Bronchial epithelial cell (primary cell): ENCODE measurements around the gene NFILZ. TPM values are rescaled to one million over a fixed set of nuclear protein-coding genes. Genes with fewer than 3 reads are reported as not detected.
"Not testable (repeated sequence)": the region's sequence is repeated elsewhere in the genome, so short reads cannot be mapped to it uniquely, and the experiment has no call there.

Experiments used
- DNase-seq: peaks from one replicate; pipeline ENCODE4 v3.0.0-alpha.2; 2010; ENCODE audit warnings: low read depth
- FAIRE-seq: peaks from 2 replicates; lab custom pipeline; 2011; peaks lifted over from hg19 to GRCh38; lab: Jason Lieb, UNC
- H3K27me3 ChIP-seq: 2 replicates; pipeline ENCODE4 v1.5.1; 2011; ENCODE audit warnings: low read length; ENCODE audit not compliant: control insufficient read depth, insufficient read depth
- H3K36me3 ChIP-seq: 2 replicates; pipeline ENCODE4 v1.5.1; 2011; ENCODE audit warnings: low read length; ENCODE audit not compliant: control insufficient read depth, insufficient read depth
- H3K4me3 ChIP-seq: 2 replicates; pipeline ENCODE4 v1.5.1; 2011; ENCODE audit warnings: mild to moderate bottlenecking, low read depth, low read length, control low read depth
- CTCF ChIP-seq: IDR thresholded peaks from 2 replicates; pipeline ENCODE4 v1.5.1; 2011; ENCODE audit warnings: mild to moderate bottlenecking, moderate library complexity, low read length, control low read depth, inconsistent platforms; ENCODE audit not compliant: insufficient read depth, severe bottlenecking
- total RNA-seq: library from RNA; depleted of rRNA; stranded (reverse); fragments of >200 nt; gene quantifications from 2 replicates; pipeline ENCODE4 v1.2.1, GENCODE V29; 2014

Gene NFILZ
- total RNA-seq, 1 donor from 2014 or later = not detected

- Histone ChIP-seq H3K36me3 (no peaks in the 10 kb centered on the region), H3K4me3 (no peak overlapping the region), H3K27me3 (no peaks in the 10 kb centered on the region)
- TF ChIP-seq CTCF = no peak
- DNase-seq (no peak), FAIRE-seq (no peak)
Observed at GRCh38 chr19:8618751-8619150, 11.7 kb upstream of the NFILZ start.

- not testable (repeated sequence) for H3K36me3 ChIP-seq, DNase-seq, H3K27me3 ChIP-seq, FAIRE-seq, H3K4me3 ChIP-seq
Observed at GRCh38 chr19:8622886-8623285, 7.5 kb upstream of the NFILZ start.

- Histone ChIP-seq H3K4me3 (no peak overlapping the region), H3K36me3 (no peaks in the 10 kb centered on the region), H3K27me3 (no peaks in the 10 kb centered on the region)
- TF ChIP-seq CTCF = no peak
- FAIRE-seq = no peak
- DNase-seq = no peak
Observed at GRCh38 chr19:8626842-8627241, 3.6 kb upstream of the NFILZ start.

GRCh38 chr19:8629184-8629583 lies 1.2 kb upstream of the NFILZ start:
- H3K36me3 ChIP-seq = no peaks in the 10 kb centered on the region
- H3K4me3 ChIP-seq = no peak overlapping the region
- no peaks in the 10 kb centered on the region for H3K27me3 ChIP-seq
- no peak for FAIRE-seq
- no peak for TF ChIP-seq CTCF
- no peak for DNase-seq

GRCh38 chr19:8630796-8631424 lies 477 bp downstream of the NFILZ start:
- DNase-seq = no peak
- Histone ChIP-seq H3K4me3 (no peak overlapping the region), H3K36me3 (no peaks in the 10 kb centered on the region), H3K27me3 (no peaks in the 10 kb centered on the region)
- no peak for TF ChIP-seq CTCF
- no peak for FAIRE-seq

GRCh38 chr19:8631425-8631819 lies 989 bp downstream of the NFILZ start:
- no peak for FAIRE-seq
- DNase-seq = no peak

More at GRCh38 chr19:8631425-8631819, 989 bp downstream of the NFILZ start:
- Histone ChIP-seq H3K27me3 (no peaks in the 10 kb centered on the region), H3K4me3 (no peak overlapping the region), H3K36me3 (no peaks in the 10 kb centered on the region)
- no peak for TF ChIP-seq CTCF
